ENCODE measurements around the gene CEP57L1. TPM values are rescaled to one million over a fixed set of nuclear protein-coding genes. Genes with fewer than 3 reads are reported as not detected.

CEP57L1 gene
- total RNA-seq, 2 donors from 2014 or later, result 10.1 to 50.1 TPM

DNA sequence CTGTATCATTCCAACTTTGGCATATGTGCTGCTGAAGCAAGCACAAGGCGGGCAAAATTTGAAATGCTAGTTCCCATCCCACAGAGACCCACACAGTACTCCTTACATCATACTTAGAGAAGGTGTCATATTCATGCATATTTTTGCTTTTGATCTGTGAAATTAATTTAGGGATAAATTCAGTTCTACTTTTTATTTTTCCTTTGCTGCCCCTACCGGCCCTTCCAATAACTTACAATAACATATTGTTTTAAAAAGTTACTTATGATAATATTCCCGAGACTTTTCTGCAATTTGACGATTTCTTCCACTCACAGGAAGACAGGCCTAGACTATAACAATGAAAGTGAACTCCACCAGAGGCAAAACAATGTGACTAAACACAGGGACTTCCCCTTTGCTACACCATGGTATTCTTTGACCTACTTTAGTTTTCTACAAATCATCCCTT, 35.7 kb upstream of the CEP57L1 start:
- Histone ChIP-seq H3K4me3 (no peak overlapping the region), H3K27ac (peak overlapping the region; percentile 56 to 78 (median 69)), H3K4me1 (peaks cover 43% of the 10 kb centered on the region), H3K36me3 (replicated peaks in 1 of 2; ENCODE audit: insufficient read depth in 1 of 2, low read depth in 2 of 2) (no peaks in the 10 kb centered on the region), H3K27me3 (no peaks in the 10 kb centered on the region), H3K9me3 (no peaks in the 10 kb centered on the region)
- TF ChIP-seq, protein P1, sequence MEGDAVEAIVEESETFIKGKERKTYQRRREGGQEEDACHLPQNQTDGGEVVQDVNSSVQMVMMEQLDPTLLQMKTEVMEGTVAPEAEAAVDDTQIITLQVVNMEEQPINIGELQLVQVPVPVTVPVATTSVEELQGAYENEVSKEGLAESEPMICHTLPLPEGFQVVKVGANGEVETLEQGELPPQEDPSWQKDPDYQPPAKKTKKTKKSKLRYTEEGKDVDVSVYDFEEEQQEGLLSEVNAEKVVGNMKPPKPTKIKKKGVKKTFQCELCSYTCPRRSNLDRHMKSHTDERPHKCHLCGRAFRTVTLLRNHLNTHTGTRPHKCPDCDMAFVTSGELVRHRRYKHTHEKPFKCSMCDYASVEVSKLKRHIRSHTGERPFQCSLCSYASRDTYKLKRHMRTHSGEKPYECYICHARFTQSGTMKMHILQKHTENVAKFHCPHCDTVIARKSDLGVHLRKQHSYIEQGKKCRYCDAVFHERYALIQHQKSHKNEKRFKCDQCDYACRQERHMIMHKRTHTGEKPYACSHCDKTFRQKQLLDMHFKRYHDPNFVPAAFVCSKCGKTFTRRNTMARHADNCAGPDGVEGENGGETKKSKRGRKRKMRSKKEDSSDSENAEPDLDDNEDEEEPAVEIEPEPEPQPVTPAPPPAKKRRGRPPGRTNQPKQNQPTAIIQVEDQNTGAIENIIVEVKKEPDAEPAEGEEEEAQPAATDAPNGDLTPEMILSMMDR (IDR thresholded peaks at IDR 0.05), result peak in 6 of 7 experiments; percentile 22 to 67 (median 44)
- TF ChIP-seq POLR2A (IDR thresholded peaks at IDR 0.05), result no peak
- ATAC-seq (peak; percentile 64), DNase-seq (no peak)
- intact Hi-C loops (cut with DNase I), result no loop called here
- 20 to 21% methylated on average over 4 of the region's 4 CpGs for WGBS, 2 donors

DNA sequence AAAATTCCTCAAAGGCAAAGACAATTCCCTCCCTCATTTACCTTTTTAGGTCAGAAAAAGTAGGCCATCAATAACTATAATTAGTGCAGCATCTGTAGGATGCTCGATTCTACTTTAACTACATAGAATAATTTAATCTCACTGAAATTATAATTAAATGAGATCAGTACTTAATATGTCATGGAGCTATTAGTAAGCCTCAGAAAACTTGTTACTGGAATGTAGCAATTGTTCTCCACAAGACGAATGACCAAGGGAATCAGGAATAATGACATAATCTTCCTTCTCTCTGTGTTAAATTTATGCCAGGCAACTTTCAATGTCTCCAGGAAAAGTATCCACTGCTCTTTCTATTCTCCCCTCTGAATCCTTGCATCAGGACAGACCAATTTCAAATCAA, 34.7 kb upstream of the CEP57L1 start:
- DNase-seq, result no peak
- intact Hi-C loops (cut with DNase I), result no loop called here

DNA sequence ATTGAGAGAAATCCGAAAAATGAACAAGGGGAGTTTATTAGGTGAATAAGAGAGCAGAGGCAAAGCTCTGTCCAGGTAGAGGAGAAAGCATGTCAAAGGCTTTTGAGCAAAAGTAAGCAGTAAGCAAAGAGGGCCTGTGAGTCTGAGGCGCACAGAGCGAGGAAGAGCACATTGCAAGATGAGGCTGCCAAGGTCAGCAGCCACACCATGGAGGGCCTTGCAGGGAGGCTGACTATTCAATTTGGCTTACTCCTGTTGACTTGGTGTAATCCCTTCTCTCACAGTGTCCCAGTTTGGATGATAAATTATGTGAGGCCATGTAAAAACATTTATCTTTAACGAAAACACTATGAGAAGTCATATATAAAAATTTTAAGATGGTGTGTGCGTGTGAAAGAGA, 33.1 kb upstream of the CEP57L1 start:
- H3K9me3 ChIP-seq, result no peaks in the 10 kb centered on the region
- H3K36me3 ChIP-seq (replicated peaks in 1 of 2; ENCODE audit: insufficient read depth in 1 of 2, low read depth in 2 of 2), result no peaks in the 10 kb centered on the region
- no peaks in the 10 kb centered on the region for H3K27me3 ChIP-seq
- intact Hi-C loops (cut with DNase I), result no loop called here
- ATAC-seq (no peak), DNase-seq (no peak)
- TF ChIP-seq, protein P1 (IDR thresholded peaks at IDR 0.05), result no peak
- TF ChIP-seq POLR2A (IDR thresholded peaks at IDR 0.05), result no peak
- peaks cover 42% of the 10 kb centered on the region for H3K4me1 ChIP-seq
- H3K4me3 ChIP-seq, result no peak overlapping the region
- H3K27ac ChIP-seq, result no peak overlapping the region
- WGBS, 2 donors, result 85 to 94% methylated on average over 5 of the region's 5 CpGs

More for the DNA sequence above, 34.7 kb upstream of the CEP57L1 start:
- peak overlapping the region in 3 of 4 donors; percentile 25 to 78 (median 66) for H3K27ac ChIP-seq
- H3K4me3 ChIP-seq, result no peak overlapping the region
- ATAC-seq, result no peak
- H3K36me3 ChIP-seq (replicated peaks in 1 of 2; ENCODE audit: insufficient read depth in 1 of 2, low read depth in 2 of 2), result no peaks in the 10 kb centered on the region
- TF ChIP-seq POLR2A (IDR thresholded peaks at IDR 0.05), result no peak
- TF ChIP-seq, protein P1 (IDR thresholded peaks at IDR 0.05), result no peak
- H3K4me1 ChIP-seq, result peaks cover 43% of the 10 kb centered on the region
- no peaks in the 10 kb centered on the region for H3K27me3 ChIP-seq
- 54 to 59% methylated on average over 2 of the region's 2 CpGs for WGBS, 2 donors
- no peaks in the 10 kb centered on the region for H3K9me3 ChIP-seq

DNA sequence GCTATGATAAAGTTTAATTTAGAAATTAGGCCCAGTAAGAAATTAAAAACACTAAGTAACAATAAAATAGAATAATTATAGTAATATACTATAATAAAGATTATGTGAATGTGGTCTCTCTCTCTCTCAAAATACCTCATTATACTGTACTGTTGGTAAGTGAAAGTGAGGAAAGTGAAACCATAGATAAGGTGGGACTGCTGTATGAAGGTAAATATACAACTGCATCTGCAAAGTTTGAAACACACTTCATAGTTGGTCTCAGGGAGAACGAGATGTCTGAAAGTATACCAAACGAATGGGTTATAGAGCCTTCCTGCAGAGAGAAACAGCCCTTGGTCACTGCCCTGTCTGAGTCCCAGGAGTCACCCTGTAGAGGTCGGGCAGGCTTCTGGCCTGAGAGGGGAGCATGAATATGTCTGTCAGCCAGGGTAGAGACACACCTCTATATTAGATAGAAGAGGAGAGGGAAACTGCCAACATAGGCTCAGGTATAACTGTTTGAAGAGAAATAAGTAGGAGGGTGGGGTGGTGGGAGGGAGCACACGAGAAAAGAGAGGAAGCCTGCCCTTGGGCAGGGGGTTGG, 32.4 kb upstream of the CEP57L1 start:
- Histone ChIP-seq H3K36me3 (replicated peaks in 1 of 2; ENCODE audit: insufficient read depth in 1 of 2, low read depth in 2 of 2) (no peaks in the 10 kb centered on the region), H3K4me3 (no peak overlapping the region), H3K4me1 (peaks cover 42% of the 10 kb centered on the region), H3K9me3 (no peaks in the 10 kb centered on the region), H3K27me3 (no peaks in the 10 kb centered on the region), H3K27ac (no peak overlapping the region)
- ATAC-seq (no peak), DNase-seq (no peak)
- TF ChIP-seq, protein P1 (IDR thresholded peaks at IDR 0.05), result no peak
- TF ChIP-seq POLR2A (IDR thresholded peaks at IDR 0.05), result no peak
- WGBS, 2 donors, result 39 to 57% methylated on average over 4 of the region's 4 CpGs
- intact Hi-C loops (cut with DNase I), result no loop called here

DNA sequence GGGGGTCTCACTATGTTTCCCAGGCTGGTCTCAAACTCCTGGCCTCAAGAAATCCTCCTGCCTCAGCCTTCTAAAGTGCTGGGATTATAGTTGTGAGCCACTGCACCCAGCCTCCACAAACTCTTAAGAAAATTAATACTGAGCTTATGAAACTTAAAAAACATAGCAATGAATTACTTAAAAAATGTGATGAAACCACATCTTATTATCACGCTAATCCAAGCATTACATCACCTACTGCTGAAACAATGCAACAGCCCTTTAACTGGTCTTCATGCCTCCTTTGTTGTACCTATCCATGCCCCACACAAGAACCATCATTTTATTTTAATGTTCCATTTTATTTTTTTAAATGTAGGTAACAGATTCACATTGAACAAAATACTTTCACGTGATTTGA, 25.6 kb upstream of the CEP57L1 start:
- ATAC-seq (no peak), DNase-seq (no peak)
- H3K27me3 ChIP-seq, result no peaks in the 10 kb centered on the region
- no peaks in the 10 kb centered on the region for H3K36me3 ChIP-seq (replicated peaks in 1 of 2; ENCODE audit: insufficient read depth in 1 of 2, low read depth in 2 of 2)
- H3K27ac ChIP-seq, result no peak overlapping the region
- intact Hi-C loops (cut with DNase I), result loop anchor here (5.0 to 10.0 kb wide), 2 partner anchors 175 to 522 kb away; no protein-coding TSS in a partner anchor
- 89 to 94% methylated on average over 2 of the region's 2 CpGs for WGBS, 2 donors
- TF ChIP-seq, protein P1 (IDR thresholded peaks at IDR 0.05), result no peak
- TF ChIP-seq POLR2A (IDR thresholded peaks at IDR 0.05), result no peak
- peaks cover 17% of the 10 kb centered on the region for H3K4me1 ChIP-seq
- H3K4me3 ChIP-seq, result no peak overlapping the region
- no peaks in the 10 kb centered on the region for H3K9me3 ChIP-seq

All from body of pancreas (tissue), 4 donors.